Peyer's patch (tissue), 4 donors: ENCODE results near the gene KCTD13. TPM values are rescaled to one million over a fixed set of nuclear protein-coding genes. Genes with fewer than 3 reads are reported as not detected.

Source experiments
- DNase-seq, 3 donors: peaks; one replicate each; pipeline ENCODE4 v3.0.0-alpha.2; 2017 to 2019
- H3K27ac ChIP-seq, 4 donors: fragments of 200-600 bp; sonication (generic); one replicate each; pipeline ENCODE4 v1.5.1; 2016 to 2019
- H3K27me3 ChIP-seq, 2 donors: fragments of 200-600 bp; sonication (generic); one replicate each; pipeline ENCODE4 v1.5.1; 2019
- H3K36me3 ChIP-seq, 3 donors: fragments of 200-600 bp; sonication (generic); one replicate each; pipeline ENCODE4 v1.5.1; 2016 to 2019
- H3K4me1 ChIP-seq, 4 donors: fragments of 200-600 bp; sonication (generic); one replicate each; pipeline ENCODE4 v1.5.1; 2016 to 2019
- H3K4me3 ChIP-seq, 4 donors: fragments of 200-600 bp; sonication (generic); 1 replicate in 3 of 4; 2 replicates in 1 of 4; pipeline ENCODE4 v1.5.1; 2016 to 2019; ENCODE audit warnings: mild to moderate bottlenecking in 1 of 4
- H3K9me3 ChIP-seq, 4 donors: fragments of 200-600 bp; sonication (generic); one replicate each; pipeline ENCODE4 v1.5.1; 2016 to 2019; ENCODE audit warnings: mild to moderate bottlenecking in 1 of 4
- CTCF ChIP-seq, 6 experiments: fragments of 450-650 bp in 4 of 6; fragments of 200-600 bp in 2 of 6; sonication (generic) in 1 of 6; IDR thresholded peaks; one replicate each; pipeline ENCODE4 v1.5.1; 2017 to 2019; ENCODE audit warnings: antibody characterized with exemption in 6 of 6, mild to moderate bottlenecking in 3 of 6, moderate library complexity in 1 of 6
- POLR2A ChIP-seq, 2 donors: fragments of 450-650 bp; IDR thresholded peaks; one replicate each; pipeline ENCODE4 v1.5.1; 2017; ENCODE audit warnings: antibody characterized with exemption in 2 of 2, mild to moderate bottlenecking in 2 of 2, moderate library complexity in 2 of 2
- total RNA-seq, 4 donors: library from RNA; depleted of rRNA; stranded (reverse); fragments of >200 nt; gene quantifications; one replicate each; pipeline ENCODE4 v1.1.0, GENCODE V29; 2016

KCTD13 gene
- 10 to 100 TPM; 38.8 to 98.1 (median 48.7) TPM for total RNA-seq

DNA sequence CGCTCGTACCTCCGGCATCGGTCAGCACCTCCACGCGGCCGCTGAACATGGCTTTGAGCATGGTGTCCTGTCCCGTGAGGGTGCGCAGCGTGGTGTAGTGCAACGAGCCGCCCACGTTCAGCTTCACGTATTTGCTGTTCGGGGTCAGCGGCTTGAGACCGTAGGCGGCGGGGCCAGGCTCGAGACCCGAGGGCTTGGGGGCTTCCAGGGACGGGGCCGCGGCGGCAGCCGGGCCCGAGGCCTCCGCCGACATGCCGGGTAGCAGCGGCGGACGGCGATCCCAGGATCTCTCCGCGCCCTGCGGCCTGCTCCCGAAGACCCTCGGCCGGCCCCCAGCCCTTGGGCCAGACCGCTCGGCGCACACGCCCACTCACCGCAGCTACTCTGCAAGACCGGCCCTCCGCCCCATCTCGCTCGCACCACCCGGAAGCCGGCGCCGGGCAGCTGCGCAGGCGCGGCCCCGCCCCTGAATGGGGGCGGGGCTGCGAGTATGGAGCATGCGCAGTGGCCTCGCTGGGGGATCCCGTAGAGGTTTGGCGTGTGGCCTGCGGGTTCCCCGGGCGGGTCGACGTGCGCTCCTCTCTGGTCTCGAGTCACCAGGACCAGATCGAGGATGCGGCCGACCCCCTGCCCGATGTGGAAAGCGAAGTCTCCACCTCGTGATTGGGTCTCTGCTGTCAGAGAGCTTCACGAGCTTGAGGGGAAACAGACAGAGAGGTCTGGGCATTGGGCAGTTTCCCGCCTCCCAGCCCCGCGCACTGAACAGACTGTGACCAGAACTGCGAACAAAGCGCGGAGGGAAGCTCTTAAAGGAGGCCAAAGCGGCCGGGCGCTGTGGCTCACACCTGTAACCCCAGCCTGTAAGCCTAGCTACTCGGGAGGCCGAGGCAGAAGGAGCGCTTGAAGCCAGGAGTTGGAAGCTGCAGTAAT lies at the start of gene KCTD13:
TSS of gene KCTD13 (minus strand) at position 446 of the 930 bp plus-strand sequence. CDS start at position 253, 193 bp downstream.
- H3K4me3 ChIP-seq, result peak within 1 kb of the TSS; percentile 83 to 100 (median 100)
- H3K27me3 ChIP-seq, result no peaks in the 10 kb centered on the region
- peak within 1 kb of the TSS; percentile 81 to 95 (median 84) for H3K27ac ChIP-seq
- H3K9me3 ChIP-seq, result no peaks in the 10 kb centered on the region
- DNase-seq, result peak; percentile 84 to 94 (median 92)
- peaks cover 0 to 22% (median 11%) of the 10 kb centered on the region in 4 donors for H3K4me1 ChIP-seq
- peak; percentile 86 for TF ChIP-seq POLR2A (IDR thresholded peaks at IDR 0.05)
- no peak for TF ChIP-seq CTCF (IDR thresholded peaks at IDR 0.05)
- peaks cover 0 to 23% (median 0%) of the 10 kb centered on the region in 3 donors for H3K36me3 ChIP-seq

GRCh38 chr16:29975134-29975538 lies 49.1 kb upstream of the KCTD13 start:
- no peak for DNase-seq
- H3K9me3 ChIP-seq, result no peaks in the 10 kb centered on the region
- H3K27ac ChIP-seq, result peak overlapping the region in 2 of 4 donors; percentile 86 to 87
- no peak for TF ChIP-seq CTCF (IDR thresholded peaks at IDR 0.05)
- no peak for TF ChIP-seq POLR2A (IDR thresholded peaks at IDR 0.05)
- H3K36me3 ChIP-seq, result peaks cover 0 to 34% (median 0%) of the 10 kb centered on the region in 3 donors
- peak overlapping the region in 3 of 4 donors; percentile 72 to 96 (median 88) for H3K4me3 ChIP-seq
- H3K27me3 ChIP-seq, result no peaks in the 10 kb centered on the region
- peaks cover 0 to 38% (median 12%) of the 10 kb centered on the region in 4 donors for H3K4me1 ChIP-seq

DNA sequence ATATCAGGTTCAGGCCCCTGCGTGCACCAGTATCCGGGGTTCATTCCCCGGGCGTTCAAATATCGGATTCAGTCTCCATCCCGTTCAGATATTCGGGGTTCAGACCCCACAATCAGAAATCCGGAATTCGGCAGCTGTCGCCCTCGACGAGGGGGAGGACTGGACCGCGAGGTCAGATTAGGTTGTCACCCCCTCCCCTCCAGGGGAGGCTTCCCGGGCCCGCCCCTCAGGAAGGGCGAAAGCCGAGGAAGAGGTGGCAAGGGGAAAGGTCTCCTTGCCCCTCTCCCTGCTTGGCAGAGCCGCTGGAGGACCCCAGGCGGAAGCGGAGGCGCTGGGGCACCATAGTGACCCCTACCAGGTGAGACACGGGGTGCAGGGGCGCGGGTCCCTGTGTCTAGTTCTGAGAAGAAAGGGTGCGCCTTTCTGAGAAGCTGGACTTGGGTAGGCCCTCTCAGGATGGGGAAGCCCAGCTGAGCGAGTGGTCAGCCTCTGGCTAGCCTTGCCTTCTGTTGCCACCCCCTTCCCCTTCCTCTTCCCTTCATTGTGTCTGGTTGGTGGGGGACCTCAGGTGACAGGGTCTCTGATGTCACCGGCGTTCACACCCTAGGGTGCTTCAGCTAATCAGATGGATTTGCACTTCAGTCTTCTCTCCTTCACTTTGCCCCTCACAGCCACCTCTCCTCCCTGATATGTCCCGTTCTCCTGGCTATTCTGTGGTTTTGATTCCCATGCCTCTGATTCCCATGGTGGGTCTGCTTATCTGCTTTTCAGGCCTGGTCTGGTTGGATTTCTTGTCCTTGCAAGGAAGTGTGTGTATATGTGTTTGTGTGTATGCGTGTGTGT lies 48.5 kb upstream of the KCTD13 start:
- no peaks in the 10 kb centered on the region for H3K9me3 ChIP-seq
- peaks cover 0 to 38% (median 12%) of the 10 kb centered on the region in 4 donors for H3K4me1 ChIP-seq
- no peak for DNase-seq
- H3K27ac ChIP-seq, result peak overlapping the region; percentile 86 to 92 (median 88)
- TF ChIP-seq POLR2A (IDR thresholded peaks at IDR 0.05) (no peak), CTCF (IDR thresholded peaks at IDR 0.05) (no peak)
- no peaks in the 10 kb centered on the region for H3K27me3 ChIP-seq
- H3K4me3 ChIP-seq, result peak overlapping the region; percentile 72 to 96 (median 91)
- H3K36me3 ChIP-seq, result peaks cover 0 to 34% (median 0%) of the 10 kb centered on the region in 3 donors

DNA sequence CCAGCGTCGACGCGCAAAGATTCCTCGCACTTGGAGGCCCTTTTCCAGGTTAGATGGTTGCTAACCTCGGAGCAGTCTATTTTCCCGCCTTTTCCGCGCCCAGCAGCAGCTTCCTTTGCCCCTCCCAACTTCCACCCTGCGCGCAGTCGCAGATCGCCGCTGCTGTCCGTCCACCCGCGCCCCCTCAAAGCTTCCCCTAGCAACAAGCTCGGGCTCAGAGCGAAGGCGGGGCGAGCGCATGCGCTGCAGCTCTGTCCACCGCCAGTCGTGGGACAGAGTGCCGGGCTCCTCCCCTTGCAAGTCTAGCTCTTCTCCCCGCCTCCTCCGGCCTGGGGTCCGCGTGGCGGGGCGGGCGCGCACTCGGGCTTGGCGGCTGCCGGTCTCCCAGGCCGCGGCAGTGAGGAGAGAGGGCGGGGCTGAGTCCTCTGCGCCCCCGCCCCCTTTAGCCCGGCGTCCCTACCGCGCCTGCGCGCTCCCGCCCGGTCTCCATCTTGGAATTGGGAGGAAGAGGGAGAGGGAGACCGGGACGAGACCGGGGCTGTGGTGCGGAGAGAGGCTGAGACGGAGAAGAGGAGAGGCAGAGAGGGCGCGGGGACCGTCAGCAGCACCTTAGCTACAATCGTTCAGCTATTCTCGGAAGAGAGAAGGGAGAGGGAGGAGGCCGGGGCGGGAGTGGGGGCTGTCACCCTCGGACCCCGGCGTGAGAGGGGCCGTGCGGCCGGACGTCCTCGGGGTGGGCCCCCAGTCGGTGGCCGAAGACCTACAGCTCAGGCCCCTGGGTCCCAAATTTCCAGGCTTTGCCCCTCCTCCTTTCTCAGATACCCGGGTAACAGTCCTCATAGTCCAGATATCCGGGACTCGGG lies 47.6 kb upstream of the KCTD13 start, which contains the start of gene TAOK2:
TSS of gene TAOK2 (plus strand) at position 485 of the 863 bp plus-strand sequence. CDS start 3,905 bp downstream, outside the sequence.
- Histone ChIP-seq H3K36me3 (peaks cover 0 to 31% (median 0%) of the 10 kb centered on the region in 3 donors), H3K27me3 (no peaks in the 10 kb centered on the region), H3K4me1 (peaks cover 0 to 38% (median 12%) of the 10 kb centered on the region in 4 donors), H3K4me3 (peak within 1 kb of the TSS; percentile 72 to 96 (median 91)), H3K27ac (peak within 1 kb of the TSS; percentile 86 to 92 (median 88)), H3K9me3 (no peaks in the 10 kb centered on the region)
- peak; percentile 95 to 99 (median 97) for DNase-seq
- TF ChIP-seq CTCF (IDR thresholded peaks at IDR 0.05) (peak in 1 of 6 experiments; percentile 3), POLR2A (IDR thresholded peaks at IDR 0.05) (peak; percentile 82 to 83)
